ENCODE data around the gene KCNJ16.

Gene KCNJ16

GRCh38 chr17:70128727-70129238 lies 53.8 kb downstream of the KCNJ16 start:
- DNase-seq (ENCODE audit: low spot score): no peak

DNA sequence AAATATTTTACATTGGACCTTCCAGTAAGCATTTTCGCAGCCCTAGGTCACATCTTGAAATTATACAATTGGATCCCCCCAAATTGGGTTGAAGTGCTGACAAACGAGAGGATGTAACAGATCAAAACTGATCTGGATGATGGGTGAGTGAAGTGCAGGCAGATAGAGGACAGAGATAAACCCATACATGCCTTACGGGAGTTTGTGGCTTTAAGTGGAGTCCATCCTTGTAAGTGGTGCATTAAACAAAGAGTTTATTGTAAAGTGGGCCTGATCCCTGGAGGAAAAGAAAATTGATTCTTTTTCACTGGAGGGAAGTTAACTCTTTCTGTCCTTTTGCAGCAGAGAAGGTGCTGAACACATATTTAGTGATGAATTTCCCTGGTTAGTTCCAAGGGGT lies 55.3 kb downstream of the KCNJ16 start:
- no peak for DNase-seq (ENCODE audit: low spot score)

DNA sequence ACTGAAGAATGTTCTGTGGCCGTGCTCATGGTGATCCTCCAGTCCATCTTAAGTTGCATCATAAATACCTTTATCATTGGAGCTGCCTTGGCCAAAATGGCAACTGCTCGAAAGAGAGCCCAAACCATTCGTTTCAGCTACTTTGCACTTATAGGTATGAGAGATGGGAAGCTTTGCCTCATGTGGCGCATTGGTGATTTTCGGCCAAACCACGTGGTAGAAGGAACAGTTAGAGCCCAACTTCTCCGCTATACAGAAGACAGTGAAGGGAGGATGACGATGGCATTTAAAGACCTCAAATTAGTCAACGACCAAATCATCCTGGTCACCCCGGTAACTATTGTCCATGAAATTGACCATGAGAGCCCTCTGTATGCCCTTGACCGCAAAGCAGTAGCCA lies 57.5 kb downstream of the KCNJ16 start:
- no peak for DNase-seq (ENCODE audit: low spot score)

DNA sequence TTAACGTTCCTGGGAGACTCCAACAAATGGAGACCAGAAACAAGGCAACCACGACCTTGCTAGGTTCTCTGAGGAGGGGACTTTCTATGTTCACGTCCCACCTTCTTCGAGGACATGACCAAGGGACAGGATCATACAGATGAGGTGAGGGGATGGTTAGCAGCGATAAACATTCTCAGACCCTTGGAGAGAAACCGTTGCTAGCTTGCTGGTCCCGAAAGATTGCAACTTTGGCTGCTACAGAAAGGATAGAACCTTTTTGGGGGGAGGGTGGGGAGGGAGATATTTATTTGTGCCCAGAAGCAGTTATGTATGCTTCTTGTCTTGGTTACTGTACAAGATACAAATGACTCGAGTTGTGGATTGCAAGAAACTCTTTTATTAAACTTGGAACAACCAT lies 59.0 kb downstream of the KCNJ16 start:
- DNase-seq (ENCODE audit: low spot score): no peak

DNA sequence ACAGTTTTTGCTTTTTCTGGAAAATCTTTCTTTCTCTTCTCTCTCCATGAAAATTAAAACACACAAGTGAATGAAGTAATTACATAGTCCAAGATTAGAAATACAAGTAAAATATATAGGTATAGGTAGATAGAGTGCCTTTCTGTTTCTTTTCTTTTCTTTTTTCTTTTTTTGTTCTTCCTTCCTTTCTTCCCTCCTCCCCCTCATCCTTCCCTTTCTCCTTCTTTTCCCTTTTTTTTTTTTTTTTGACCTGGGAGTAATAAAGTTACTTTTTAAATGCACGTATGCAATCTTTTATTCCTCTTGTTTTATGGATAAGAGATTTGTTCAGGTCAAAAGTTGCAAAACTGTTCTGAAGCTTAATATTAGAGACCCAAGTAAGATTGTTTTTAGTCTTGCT lies 59.8 kb downstream of the KCNJ16 start:
- no peak for DNase-seq (ENCODE audit: low spot score)

- no peak for DNase-seq (ENCODE audit: low spot score)
Measured at GRCh38 chr17:70136131-70136530, 61.1 kb downstream of the KCNJ16 start.

DNA sequence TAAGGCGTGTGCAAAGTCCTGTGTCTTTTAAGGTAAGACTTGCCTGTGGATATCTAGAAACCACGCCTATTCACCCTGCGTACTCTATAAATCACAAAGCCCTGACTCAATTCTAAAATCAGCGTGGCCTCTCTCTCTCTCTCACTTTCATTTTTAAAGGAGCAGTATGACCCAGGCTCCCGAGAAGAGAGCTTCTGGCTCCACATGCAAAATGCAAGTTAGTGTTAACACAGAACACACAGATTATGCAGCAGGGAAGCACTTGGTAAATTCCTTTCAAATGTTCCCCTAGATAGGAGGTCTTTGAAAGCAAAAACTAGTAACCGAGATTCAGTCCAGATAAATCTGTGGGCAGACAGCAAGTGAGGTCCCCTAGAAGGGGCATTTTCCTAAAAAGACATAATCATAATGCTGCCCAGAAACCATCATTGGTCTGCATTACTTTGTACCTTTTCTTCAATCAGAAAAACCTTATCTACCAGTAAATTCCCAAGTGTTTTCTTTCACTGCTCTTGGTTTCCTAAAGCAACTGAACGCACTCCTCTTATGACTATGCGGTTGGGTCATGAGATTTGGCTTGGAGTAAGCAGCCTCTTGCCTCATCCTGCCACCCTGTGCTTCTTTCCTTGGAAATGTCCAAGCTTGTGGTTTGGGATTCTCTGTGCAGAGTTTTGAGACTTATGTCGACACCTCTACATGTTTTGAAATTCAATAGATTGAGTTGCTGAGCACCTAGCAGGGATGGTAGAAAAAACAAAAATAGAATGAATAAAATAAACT lies 62.6 kb downstream of the KCNJ16 start:
- peak; percentile 83 for DNase-seq (ENCODE audit: low spot score)

- peak; percentile 33 for DNase-seq (ENCODE audit: low spot score)
Measured at GRCh38 chr17:70138291-70138865, 63.4 kb downstream of the KCNJ16 start.

DNA sequence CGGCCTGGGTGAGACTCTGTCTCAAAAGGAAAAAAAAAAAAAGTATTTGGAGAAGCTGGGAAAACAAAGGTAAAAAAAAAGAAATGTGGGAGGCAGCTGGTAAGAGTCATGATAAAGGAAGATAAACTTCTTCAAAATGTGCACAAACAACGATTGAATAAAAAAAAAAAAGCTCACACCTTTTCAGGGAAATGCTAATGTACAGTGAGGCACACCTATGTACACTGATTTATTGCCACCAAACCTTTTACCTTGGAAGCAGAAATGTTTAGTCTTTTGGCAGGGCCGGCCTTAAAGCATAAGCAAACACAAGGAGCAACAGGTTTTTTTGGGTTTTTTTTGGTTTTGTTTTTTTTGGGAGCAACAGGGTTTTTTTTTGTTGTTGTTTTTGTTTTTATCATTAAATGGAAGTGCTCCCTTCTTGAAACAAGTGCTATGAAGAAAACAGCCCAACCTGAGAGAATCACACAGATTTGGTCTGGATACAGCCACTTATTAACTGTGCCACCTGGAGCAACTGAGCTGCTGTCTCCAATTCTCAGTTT lies 64.5 kb downstream of the KCNJ16 start:
- DNase-seq (ENCODE audit: low spot score): no peak

GRCh38 chr17:70144260-70144846 lies 69.3 kb downstream of the KCNJ16 start:
- peak; percentile 13 for DNase-seq (ENCODE audit: low spot score)

- no peak for DNase-seq (ENCODE audit: low spot score)
Measured at GRCh38 chr17:70153210-70153609, 78.2 kb downstream of the KCNJ16 start.

- no peak for DNase-seq (ENCODE audit: low spot score)
Measured at GRCh38 chr17:70157151-70157550, 82.1 kb downstream of the KCNJ16 start.

DNA sequence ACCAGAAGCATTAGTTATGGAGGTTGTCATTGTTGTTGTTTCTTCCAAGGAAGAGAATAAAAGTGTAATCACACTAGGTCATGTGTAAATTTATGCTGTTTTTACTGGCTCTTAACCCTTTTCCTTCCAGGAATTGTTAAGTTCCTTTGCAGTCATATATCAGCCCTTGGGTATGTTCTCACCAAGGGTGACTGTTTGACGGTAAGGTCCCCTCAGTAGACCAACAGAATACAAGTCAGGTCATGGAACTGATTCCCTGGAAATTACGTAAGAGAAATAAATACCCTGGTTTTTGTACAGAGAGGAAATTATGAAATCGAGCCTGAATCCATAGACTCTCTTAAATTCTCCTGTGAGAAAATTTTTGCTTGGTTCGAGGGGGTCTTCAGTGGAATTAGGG lies 83.2 kb downstream of the KCNJ16 start:
- DNase-seq (ENCODE audit: low spot score): no peak

DNA sequence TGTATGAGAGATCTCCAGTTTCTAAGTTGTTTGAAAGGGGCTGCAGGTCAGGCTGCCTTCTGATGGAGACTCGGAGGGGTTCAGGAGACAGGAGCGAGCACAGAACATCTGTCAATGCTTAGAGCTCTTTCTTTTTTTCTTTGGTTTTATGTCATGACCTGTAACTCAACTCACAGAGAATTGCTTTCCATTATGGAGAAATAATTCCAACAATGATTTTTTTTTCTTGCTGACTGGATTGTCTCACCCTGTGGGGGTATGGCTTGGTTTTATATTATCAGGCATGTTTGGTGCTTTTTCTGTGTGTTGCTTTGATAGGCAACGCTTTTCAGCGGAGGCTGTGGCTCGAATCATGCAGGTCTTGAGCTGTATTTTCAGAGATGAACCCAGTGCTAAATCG lies 83.6 kb downstream of the KCNJ16 start:
- DNase-seq (ENCODE audit: low spot score): no peak

DNA sequence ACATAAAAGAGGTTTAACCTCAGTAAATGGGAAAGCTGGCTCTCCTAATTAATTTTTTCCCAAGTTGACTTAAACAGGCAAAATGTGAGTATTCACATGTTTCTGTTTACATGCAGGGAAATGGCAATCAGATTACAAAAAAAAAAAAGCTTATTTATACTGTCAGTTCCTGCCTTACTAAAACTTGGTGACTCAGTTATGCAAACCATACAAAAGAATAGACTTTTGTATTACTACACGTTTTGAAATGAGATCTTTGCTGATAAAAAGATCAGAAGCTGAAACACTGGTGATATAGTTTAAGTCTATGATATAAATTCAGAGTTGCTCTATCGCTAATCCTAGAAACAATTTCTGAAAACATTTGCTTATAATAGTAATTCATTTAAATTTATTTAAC lies 85.0 kb downstream of the KCNJ16 start:
- DNase-seq (ENCODE audit: low spot score): no peak

GRCh38 chr17:70161519-70161918 lies 86.5 kb downstream of the KCNJ16 start:
- DNase-seq (ENCODE audit: low spot score): no peak

DNA sequence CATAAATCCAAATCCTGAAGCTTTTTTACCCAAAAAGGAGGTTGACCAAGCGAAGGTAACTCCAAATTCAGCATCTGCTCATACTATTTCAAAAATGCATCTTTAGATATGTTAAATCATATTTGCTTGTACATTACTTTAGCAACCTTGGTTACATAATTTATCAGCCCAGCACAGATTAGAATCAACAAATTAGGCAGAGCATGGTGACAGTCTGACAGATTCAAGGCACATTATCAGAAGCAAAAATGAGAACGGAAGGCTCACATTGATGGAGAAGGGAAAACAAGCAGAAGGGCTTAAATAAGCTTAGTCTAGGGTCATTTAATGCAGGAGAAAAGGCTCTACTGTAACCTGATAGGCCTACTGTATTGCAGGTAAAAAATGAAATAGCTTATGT lies 90.4 kb downstream of the KCNJ16 start:
- DNase-seq (ENCODE audit: low spot score): no peak

DNA sequence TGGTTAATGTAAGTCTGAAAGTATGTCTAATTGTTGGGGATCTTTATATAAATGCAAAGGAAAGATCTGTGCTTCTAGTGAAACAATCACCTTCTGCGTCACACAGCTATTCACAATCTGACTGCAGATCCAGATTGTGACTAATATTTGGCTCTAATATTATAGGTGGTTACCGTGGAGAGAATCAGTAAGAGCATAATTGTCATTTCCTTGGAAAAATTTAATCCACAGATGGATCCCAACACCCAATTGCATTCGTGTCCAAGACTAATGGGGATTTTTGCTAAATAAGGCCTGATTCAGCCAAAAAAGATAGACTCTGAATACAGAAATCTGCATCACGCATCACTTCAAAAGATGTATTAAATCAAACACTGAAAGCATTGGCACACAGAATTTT lies 91.6 kb downstream of the KCNJ16 start:
- no peak for DNase-seq (ENCODE audit: low spot score)

- DNase-seq (ENCODE audit: low spot score): peak; percentile 57
Measured at GRCh38 chr17:70168044-70168976, 93.3 kb downstream of the KCNJ16 start.

GRCh38 chr17:70168977-70169708 lies 94.1 kb downstream of the KCNJ16 start, which contains the start of gene KCNJ2:
TSS of gene KCNJ2 (plus strand) at chr17:70169532. CDS start at chr17:70175040, 5,508 bp downstream.
- DNase-seq (ENCODE audit: low spot score): peak; percentile 95

Measured in AG20443 (cell line).